ENCODE data around the gene SLC22A4. TPM values are rescaled to one million over a fixed set of nuclear protein-coding genes. Genes with fewer than 3 reads are reported as not detected.

SLC22A4 gene
- 3.5 and 4.9 TPM in 2 replicates for total RNA-seq

DNA sequence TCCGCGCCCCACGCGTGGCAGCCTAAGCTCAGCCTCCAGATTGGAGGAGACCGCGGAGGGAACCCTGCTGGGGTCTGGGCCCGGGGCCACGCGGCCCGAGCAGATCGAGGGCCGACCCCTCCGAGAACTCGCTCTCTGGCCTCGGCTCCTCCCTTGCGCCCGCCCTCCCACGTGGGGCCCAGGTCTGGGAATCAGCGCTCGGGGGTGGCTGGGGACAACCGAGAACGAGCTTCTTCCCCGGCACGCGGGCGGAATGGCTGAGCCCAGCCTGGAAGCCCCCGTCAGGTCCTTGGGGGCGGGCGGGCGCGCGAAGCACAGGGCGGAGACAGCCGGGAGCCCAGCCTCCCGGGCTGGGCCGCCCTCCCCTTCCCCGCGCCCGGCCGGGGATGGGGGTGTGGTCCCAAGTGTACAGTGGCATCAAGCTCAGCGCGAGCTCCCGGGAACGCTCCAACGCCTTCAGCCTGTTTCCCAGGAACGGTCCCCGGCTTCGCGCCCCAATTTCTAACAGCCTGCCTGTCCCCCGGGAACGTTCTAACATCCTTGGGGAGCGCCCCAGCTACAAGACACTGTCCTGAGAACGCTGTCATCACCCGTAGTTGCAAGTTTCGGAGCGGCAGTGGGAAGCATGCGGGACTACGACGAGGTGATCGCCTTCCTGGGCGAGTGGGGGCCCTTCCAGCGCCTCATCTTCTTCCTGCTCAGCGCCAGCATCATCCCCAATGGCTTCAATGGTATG, at the start of gene SLC22A4:
Gene SLC22A4 (plus strand): TSS at position 403 of the 736 bp plus-strand sequence. CDS start 223 bp downstream, at position 626.

DNA sequence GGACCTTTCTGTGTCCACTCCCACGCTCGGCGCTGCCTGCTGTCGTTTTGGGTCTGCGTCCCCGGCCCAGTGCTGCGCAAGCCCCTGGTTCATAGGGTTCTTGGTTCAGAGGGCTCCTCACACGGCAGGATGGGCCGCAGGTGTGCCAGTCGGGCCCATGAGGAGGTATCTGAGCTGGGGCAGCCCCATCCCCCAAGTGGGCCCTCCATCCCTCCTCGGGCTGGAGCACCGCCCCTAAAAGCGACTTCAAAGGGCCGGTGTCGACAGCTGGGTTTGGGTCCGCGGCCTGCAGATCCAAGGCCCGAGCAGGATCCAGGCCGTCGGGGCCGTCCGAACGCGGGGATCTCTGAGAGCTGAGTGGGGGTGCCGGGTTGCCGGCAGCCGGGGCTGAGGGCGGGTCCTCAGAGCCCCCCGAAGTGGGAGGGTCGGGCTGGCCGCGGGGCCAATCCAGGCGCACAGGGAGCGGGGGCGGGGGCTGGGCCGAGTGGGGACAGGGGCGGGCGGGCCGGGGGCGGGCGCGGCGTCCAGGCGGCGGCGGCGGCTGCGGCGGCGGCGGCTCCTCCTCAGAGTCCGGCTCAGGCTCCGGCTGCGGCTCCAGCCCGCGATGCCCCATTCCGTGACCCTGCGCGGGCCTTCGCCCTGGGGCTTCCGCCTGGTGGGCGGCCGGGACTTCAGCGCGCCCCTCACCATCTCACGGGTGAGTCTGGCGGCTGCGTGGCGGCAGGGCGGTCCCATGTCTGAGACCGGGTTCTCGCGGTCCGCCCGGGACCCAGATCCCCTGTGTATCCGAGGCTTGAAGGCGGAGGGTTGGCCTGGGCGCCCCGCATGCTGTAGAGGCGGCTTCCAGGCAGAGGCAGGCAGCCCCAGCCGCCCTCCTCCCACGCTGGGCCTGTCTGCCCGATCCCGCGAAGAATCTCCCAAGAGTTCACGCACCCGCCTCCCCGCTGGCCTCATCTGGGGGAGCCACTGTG, 36.8 kb upstream of the SLC22A4 start, which contains the start of gene PDLIM4:
Gene PDLIM4 (plus strand): TSS at position 566 of the 971 bp plus-strand sequence. CDS start 39 bp downstream, at position 605.

DNA sequence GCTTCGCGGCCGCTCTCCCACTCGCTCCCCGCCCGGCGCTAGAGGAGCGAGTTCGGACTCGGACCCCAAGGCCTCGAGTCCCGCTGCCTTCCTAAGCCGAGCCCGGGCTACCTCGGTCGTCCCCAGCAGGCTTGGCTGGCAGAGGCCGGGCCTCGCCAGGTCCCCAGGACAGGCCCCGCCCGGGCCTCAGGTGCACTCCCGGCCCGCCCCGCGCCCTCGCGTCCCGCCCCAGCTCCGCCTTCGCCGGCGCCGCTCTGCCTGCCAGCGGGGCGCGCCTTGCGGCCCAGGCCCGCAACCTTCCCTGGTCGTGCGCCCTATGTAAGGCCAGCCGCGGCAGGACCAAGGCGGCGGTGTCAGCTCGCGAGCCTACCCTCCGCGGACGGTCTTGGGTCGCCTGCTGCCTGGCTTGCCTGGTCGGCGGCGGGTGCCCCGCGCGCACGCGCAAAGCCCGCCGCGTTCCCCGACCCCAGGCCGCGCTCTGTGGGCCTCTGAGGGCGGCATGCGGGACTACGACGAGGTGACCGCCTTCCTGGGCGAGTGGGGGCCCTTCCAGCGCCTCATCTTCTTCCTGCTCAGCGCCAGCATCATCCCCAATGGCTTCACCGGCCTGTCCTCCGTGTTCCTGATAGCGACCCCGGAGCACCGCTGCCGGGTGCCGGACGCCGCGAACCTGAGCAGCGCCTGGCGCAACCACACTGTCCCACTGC, 75.4 kb downstream of the SLC22A4 start, which contains the start of gene SLC22A5:
Gene SLC22A5 (plus strand): TSS at position 237 of the 707 bp plus-strand sequence. CDS start 263 bp downstream, at position 500.

Other genes with a start within 250 kb of the SLC22A4 start
- not detected in 2 replicates for gene IL3, start 233.7 kb upstream of the SLC22A4 start, total RNA-seq
- 3.0 TPM in 1 of 2 replicates, not detected in the other for gene CSF2, start 220.6 kb upstream of the SLC22A4 start, total RNA-seq
- 206 and 223 TPM in 2 replicates for gene P4HA2, start 66.5 kb upstream of the SLC22A4 start, total RNA-seq
- 77.1 and 84.2 TPM in 2 replicates for gene PDLIM4, start 36.7 kb upstream of the SLC22A4 start, total RNA-seq
- 5.8 and 7.8 TPM in 2 replicates for gene SLC22A5, start 75.3 kb downstream of the SLC22A4 start, total RNA-seq
- gene IRF1, start 196.4 kb downstream of the SLC22A4 start, total RNA-seq, result 28.8 and 40.8 TPM in 2 replicates
- not detected in 2 replicates for gene IL5, start 249.1 kb downstream of the SLC22A4 start, total RNA-seq

Measured in myometrial cell (primary cell).